Measurements from ENCODE around the gene DIAPH1.
"Not testable (repeated sequence)": the region's sequence is repeated elsewhere in the genome, so short reads cannot be mapped to it uniquely, and the experiment has no call there.

DIAPH1 gene

GRCh38 chr5:141609921-141610320, 8.9 kb downstream of the DIAPH1 start:
- DNase-seq (ENCODE audit: low read depth), result not testable (repeated sequence)

- DNase-seq (ENCODE audit: low read depth), result no peak
These were observed 9.8 kb downstream of the DIAPH1 start for GRCh38 chr5:141609044-141609443.

- no peak for DNase-seq (ENCODE audit: low read depth)
These were observed 10.2 kb downstream of the DIAPH1 start for GRCh38 chr5:141608557-141608956.

GRCh38 chr5:141608046-141608445, 10.8 kb downstream of the DIAPH1 start:
- DNase-seq (ENCODE audit: low read depth), result no peak

- peak; percentile 74 for DNase-seq (ENCODE audit: low read depth)
These were observed 13.1 kb downstream of the DIAPH1 start for GRCh38 chr5:141605523-141606277.

GRCh38 chr5:141603923-141604717, 14.7 kb downstream of the DIAPH1 start:
- no peak for DNase-seq (ENCODE audit: low read depth)

GRCh38 chr5:141602606-141603005, 16.2 kb downstream of the DIAPH1 start:
- DNase-seq (ENCODE audit: low read depth), result no peak

- no peak for DNase-seq (ENCODE audit: low read depth)
These were observed 20.1 kb downstream of the DIAPH1 start for GRCh38 chr5:141598391-141599345.

GRCh38 chr5:141597814-141598213, 21.0 kb downstream of the DIAPH1 start:
- no peak for DNase-seq (ENCODE audit: low read depth)

- no peak for DNase-seq (ENCODE audit: low read depth)
These were observed 21.4 kb downstream of the DIAPH1 start for GRCh38 chr5:141597394-141597793.

- no peak for DNase-seq (ENCODE audit: low read depth)
These were observed 21.9 kb downstream of the DIAPH1 start for GRCh38 chr5:141596867-141597266.

- no peak for DNase-seq (ENCODE audit: low read depth)
These were observed 28.7 kb downstream of the DIAPH1 start for GRCh38 chr5:141590127-141590526.

- DNase-seq (ENCODE audit: low read depth), result no peak
These were observed 32.6 kb downstream of the DIAPH1 start for GRCh38 chr5:141586246-141586645.

GRCh38 chr5:141585594-141585993, 33.2 kb downstream of the DIAPH1 start:
- DNase-seq (ENCODE audit: low read depth), result no peak

GRCh38 chr5:141574122-141574510, 44.7 kb downstream of the DIAPH1 start:
- DNase-seq (ENCODE audit: low read depth), result no peak

- no peak for DNase-seq (ENCODE audit: low read depth)
These were observed 45.2 kb downstream of the DIAPH1 start for GRCh38 chr5:141573489-141574121.

GRCh38 chr5:141570655-141571054, 48.1 kb downstream of the DIAPH1 start:
- DNase-seq (ENCODE audit: low read depth), result no peak

GRCh38 chr5:141567513-141568117, 51.2 kb downstream of the DIAPH1 start:
- no peak for DNase-seq (ENCODE audit: low read depth)

- DNase-seq (ENCODE audit: low read depth), result no peak
These were observed 52.8 kb downstream of the DIAPH1 start for GRCh38 chr5:141565826-141566570.

GRCh38 chr5:141564216-141564692, 54.5 kb downstream of the DIAPH1 start:
- peak; percentile 54 for DNase-seq (ENCODE audit: low read depth)
